Neuron (in vitro differentiated cells): ENCODE results near the gene EFHD2.
"Not testable (repeated sequence)": the region's sequence is repeated elsewhere in the genome, so short reads cannot be mapped to it uniquely, and the experiment has no call there.

Experiments used
- H2AFZ ChIP-seq: one replicate; pipeline ENCODE4 v1.6.1; 2013; ENCODE audit warnings: low read depth, mild to moderate bottlenecking, inconsistent platforms, low read length, moderate library complexity
- H3K27me3 ChIP-seq: one replicate; pipeline ENCODE4 v1.6.1; 2013; ENCODE audit warnings: low read length; ENCODE audit not compliant: insufficient read depth
- H3K36me3 ChIP-seq: one replicate; pipeline ENCODE4 v1.6.1; 2013; ENCODE audit warnings: low read length; ENCODE audit not compliant: insufficient read depth
- H3K4me1 ChIP-seq: one replicate; pipeline ENCODE4 v1.6.1; 2013; ENCODE audit warnings: low read length; ENCODE audit not compliant: insufficient read depth
- H3K4me3 ChIP-seq: 2 replicates; pipeline ENCODE4 v1.5.1; 2013; ENCODE audit warnings: mild to moderate bottlenecking, low read length, moderate library complexity
- H3K9me3 ChIP-seq: one replicate; pipeline ENCODE4 v1.6.1; 2013; ENCODE audit warnings: low read length

Gene EFHD2

DNA sequence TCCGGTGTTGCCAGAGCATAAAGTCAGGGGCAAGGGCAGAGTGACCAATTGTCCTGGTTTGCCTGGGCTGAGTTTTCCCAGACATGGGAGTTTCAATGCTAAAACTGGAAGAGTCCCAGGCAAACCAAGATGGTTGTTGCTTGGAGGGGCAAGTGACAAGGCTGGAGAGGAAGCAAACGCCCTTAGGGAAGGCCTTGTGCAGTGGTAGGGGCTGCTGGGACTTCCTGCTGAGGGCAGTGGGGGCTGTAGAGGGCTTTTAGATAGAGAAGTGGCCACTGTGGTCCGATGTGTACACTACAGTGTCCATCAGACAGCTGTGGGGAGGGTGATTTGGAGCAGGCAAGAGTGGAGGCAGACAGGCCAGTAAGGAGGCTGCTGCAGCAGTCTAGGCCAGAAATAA is 39.9 kb downstream of the EFHD2 start:
- H3K4me1 ChIP-seq: no peaks in the 10 kb centered on the region
- no peaks in the 10 kb centered on the region for H3K36me3 ChIP-seq
- no peaks in the 10 kb centered on the region for H3K9me3 ChIP-seq
- no peaks in the 10 kb centered on the region for H3K27me3 ChIP-seq
- H2AFZ ChIP-seq: no peak overlapping the region
- no peak overlapping the region for H3K4me3 ChIP-seq

DNA sequence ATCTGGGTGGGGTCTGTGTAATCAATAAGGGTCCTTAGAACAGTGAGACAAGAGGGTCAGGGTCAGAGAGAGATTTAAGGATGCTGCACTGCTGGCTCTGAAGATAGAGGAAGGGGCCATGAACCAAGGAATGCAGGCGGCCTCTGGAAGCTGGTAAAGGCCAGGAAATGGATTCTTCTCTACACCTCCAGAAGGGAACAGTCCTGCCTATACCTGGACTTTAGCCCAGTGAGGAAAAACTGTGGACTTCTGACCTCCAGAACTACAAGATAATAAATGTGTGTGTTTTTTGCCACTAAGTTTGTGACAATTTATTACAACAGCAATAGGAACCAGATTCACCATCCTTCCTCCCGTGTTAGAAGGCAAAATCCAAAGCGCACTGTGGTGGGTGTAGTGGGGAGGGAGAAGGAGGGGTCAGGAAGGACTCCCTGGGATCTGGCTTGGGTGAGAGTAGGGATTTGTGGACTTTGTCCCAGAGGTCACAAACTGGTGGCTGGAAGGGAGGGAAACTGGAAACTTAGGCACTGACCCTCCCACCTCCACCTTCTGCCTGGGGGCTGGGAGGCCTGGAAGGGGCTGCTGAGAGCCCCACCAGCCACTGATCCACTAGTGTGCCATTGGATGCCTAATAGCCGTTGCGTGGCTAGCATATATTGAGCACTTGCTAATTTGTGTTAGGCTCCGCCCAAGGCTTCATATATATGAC is 41.5 kb downstream of the EFHD2 start:
- no peak overlapping the region for H3K4me3 ChIP-seq
- H3K9me3 ChIP-seq: no peaks in the 10 kb centered on the region
- no peaks in the 10 kb centered on the region for H3K4me1 ChIP-seq
- H3K36me3 ChIP-seq: no peaks in the 10 kb centered on the region
- H3K27me3 ChIP-seq: no peaks in the 10 kb centered on the region
- no peak overlapping the region for H2AFZ ChIP-seq

DNA sequence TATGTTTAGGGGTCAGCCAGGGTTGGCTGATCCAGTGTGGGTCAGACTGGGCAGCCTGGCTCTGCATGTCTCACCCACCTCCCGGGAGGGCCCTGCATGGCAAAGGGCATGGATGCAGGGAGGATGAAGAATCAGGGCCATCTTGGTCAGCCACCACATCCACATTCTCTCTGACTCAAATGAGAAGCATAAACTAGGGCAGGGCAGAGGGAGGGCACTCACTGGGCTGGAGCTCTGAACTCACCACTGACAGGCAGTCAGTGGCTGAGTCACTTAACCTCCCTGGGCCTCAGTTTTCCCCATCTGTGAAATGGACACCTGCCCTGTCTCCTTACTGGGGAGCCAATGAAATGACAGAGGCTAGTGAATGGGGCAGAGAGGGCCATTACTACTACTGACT is 42.5 kb downstream of the EFHD2 start:
- H3K4me3 ChIP-seq: no peak overlapping the region
- H3K9me3 ChIP-seq: no peaks in the 10 kb centered on the region
- H3K36me3 ChIP-seq: no peaks in the 10 kb centered on the region
- H2AFZ ChIP-seq: no peak overlapping the region
- H3K27me3 ChIP-seq: peaks cover 4% of the 10 kb centered on the region
- H3K4me1 ChIP-seq: no peaks in the 10 kb centered on the region

DNA sequence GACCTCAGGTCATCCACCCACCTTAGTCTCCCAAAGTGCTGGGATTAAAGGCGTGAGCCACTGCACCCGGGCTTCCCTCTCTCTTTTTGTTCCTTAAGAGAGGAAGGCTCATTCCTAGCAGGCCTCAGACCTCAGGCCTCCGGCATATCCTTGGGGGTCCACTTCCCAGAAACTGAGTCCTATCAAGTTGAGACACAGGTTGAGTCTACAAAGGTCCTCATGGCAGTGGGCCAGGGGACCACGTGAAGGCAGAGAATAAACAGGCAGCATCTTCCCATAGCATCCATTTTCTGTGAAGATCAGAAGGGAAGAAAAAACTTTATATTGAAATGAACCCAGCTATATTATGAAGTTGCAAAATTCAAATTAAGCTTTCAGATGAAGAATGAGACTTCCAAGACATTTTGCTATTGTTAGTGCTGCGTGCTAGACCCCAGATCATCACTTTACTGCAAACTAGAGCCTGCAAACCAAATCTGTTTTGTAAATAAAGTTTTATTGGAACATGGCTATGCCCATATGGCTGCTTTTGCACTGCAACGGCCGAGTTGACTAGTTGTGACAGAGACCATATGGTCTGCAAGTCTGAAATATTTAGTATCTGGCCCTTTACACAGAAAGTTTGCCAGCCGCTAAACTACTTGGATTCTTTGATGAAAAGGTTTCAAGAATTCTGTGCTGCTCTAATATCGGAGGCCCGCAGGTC is 43.3 kb downstream of the EFHD2 start:
- no peak overlapping the region for H2AFZ ChIP-seq
- no peak overlapping the region for H3K4me3 ChIP-seq
- no peaks in the 10 kb centered on the region for H3K4me1 ChIP-seq
- H3K36me3 ChIP-seq: no peaks in the 10 kb centered on the region
- no peaks in the 10 kb centered on the region for H3K9me3 ChIP-seq
- H3K27me3 ChIP-seq: peaks cover 4% of the 10 kb centered on the region

DNA sequence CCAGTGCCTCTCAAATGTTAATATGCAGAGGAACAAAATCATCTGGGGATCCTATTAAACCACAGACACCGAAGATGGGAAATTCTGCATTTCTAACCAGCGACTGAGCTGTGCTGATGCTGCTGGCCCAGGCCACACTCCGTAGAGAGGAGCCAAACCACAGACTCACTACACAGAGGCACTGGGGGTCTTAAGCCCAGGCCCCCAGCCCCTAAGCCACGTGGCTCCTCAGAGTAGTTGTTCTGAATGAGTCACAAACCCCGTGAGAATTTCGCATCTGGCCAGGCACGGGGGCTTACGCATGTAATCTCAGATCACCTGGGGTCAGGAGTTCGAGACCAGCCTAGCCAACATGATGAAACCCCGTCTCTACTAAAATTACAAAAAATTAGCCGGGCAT is 44.0 kb downstream of the EFHD2 start:
- H3K36me3 ChIP-seq: no peaks in the 10 kb centered on the region
- no peak overlapping the region for H2AFZ ChIP-seq
- no peaks in the 10 kb centered on the region for H3K4me1 ChIP-seq
- H3K9me3 ChIP-seq: no peaks in the 10 kb centered on the region
- peaks cover 4% of the 10 kb centered on the region for H3K27me3 ChIP-seq
- H3K4me3 ChIP-seq: no peak overlapping the region

DNA sequence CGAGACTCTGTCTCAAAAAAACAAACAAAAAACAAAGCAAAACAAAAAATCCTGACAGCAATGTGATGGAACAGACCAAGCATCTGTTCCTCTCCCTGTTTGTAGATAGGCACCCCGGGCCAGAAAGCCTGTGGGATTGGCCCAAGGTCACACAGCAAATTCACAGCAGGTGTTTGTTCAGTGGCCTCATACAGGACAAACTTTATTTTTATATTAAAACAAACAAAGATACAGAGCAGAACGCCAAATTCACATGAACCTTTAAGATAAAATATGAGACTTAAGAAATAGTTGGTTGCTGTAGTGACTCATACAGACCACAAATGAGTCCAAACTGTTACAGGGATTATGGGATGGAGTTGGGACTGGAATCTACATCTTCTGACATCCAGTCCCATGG is 44.6 kb downstream of the EFHD2 start:
- Histone ChIP-seq H3K4me3 (no peak overlapping the region), H3K36me3 (no peaks in the 10 kb centered on the region), H2AFZ (no peak overlapping the region), H3K9me3 (no peaks in the 10 kb centered on the region), H3K4me1 (no peaks in the 10 kb centered on the region), H3K27me3 (peaks cover 4% of the 10 kb centered on the region)

DNA sequence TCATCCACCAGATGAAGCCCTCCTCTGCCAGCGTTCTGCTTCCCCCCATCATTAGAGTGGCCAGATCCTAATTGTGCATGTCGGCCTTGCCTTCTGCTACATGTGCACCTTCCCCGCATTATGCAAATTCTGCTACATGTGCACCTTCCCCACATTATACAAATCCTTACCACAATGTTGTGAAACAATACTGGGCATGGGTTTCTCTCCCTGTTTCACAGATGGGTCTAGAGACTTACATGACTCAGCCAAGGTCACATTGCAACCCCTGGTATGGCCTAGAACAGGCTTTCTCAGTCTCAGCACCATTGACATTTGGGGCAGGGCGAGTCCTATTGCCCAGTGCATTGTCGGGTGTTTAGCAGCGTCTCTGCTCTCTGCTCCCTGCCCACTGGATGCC is 45.8 kb downstream of the EFHD2 start:
- Histone ChIP-seq H2AFZ (no peak overlapping the region), H3K4me3 (no peak overlapping the region), H3K36me3 (no peaks in the 10 kb centered on the region), H3K4me1 (no peaks in the 10 kb centered on the region), H3K27me3 (peaks cover 4% of the 10 kb centered on the region), H3K9me3 (no peaks in the 10 kb centered on the region)

DNA sequence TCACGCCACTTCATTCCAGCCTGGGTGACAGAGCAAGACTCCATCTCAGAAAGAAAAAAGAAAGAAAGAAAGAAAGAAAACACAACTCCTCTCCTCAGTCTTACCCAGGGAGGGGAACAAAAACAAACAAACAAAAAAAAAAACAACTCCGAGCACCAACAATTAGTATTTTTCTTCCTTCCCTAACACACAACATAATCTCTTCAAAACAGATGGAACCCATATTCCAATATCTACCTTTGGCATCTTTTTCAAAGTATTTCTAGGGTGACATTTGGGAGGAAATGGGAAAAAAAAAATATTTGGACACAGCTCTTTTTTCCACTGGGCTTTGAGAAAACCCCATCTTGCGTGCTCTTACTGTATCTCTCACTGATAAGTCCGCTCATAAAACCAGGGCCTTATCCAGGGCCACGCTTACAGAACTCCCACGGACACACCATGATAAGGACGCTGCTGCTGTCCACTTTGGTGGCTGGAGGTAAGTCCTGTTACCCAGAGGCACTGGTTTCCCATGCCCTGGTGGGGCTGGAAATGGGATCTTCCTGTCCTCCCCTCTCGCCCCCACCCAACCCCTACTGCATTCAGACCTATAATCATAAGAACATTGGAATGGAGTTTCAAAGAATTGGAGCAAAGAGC is 46.7 kb downstream of the EFHD2 start, which contains the start of gene CELA2A:
CELA2A (plus strand) TSS at position 420 of the 642 bp plus-strand sequence; CDS start at position 442, 22 bp downstream.
- no peaks in the 10 kb centered on the region for H3K36me3 ChIP-seq

DNA sequence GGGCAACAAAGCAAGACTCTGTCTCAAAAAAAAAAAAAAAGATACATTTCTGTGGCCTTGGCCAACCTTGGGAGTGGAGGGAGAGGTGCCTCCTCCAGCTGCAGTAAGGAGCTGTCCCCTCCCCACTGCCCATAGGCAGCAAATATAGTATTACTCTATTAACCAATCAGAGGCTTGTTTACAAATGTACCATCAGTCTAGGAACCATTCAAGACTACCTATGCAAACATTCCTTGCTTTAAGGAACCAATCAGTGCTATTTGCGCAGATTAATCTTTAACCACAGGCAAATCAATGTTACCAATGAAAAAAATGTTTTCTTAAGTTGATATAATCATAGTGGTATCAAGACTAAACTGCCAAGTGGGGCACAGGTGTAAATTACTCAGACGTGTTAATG is 47.9 kb downstream of the EFHD2 start:
- Histone ChIP-seq H3K27me3 (peaks cover 4% of the 10 kb centered on the region), H3K4me3 (no peak overlapping the region), H3K9me3 (no peaks in the 10 kb centered on the region), H3K36me3 (no peaks in the 10 kb centered on the region), H2AFZ (no peak overlapping the region), H3K4me1 (no peaks in the 10 kb centered on the region)

More for the DNA sequence above, 46.7 kb downstream of the EFHD2 start, which contains the start of gene CELA2A:
- Histone ChIP-seq H2AFZ (no peak within 1 kb of the TSS), H3K4me1 (no peaks in the 10 kb centered on the region), H3K27me3 (peaks cover 4% of the 10 kb centered on the region), H3K9me3 (no peaks in the 10 kb centered on the region), H3K4me3 (no peak within 1 kb of the TSS)

DNA sequence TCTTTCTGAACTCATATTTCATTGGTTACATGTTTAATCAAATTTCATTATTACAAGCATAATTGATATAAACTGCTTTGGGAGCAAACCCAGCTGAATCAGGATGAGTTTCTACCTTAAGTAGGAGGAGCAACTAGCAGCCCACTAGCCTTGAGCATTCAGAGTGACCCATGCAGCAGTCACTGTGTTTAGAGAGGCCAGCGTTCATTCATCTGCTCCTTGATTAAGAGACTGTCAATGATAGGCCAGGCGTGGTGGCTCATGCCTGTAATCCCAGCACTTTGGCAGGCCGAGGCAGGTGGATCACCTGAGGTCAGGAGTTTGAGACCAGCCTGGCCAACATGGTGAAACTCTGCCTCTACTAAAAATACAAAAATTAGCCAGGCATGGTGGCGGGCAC is 48.7 kb downstream of the EFHD2 start:
- not testable (repeated sequence) for H3K36me3 ChIP-seq, H3K9me3 ChIP-seq, H3K27me3 ChIP-seq, H2AFZ ChIP-seq, H3K4me3 ChIP-seq, H3K4me1 ChIP-seq

DNA sequence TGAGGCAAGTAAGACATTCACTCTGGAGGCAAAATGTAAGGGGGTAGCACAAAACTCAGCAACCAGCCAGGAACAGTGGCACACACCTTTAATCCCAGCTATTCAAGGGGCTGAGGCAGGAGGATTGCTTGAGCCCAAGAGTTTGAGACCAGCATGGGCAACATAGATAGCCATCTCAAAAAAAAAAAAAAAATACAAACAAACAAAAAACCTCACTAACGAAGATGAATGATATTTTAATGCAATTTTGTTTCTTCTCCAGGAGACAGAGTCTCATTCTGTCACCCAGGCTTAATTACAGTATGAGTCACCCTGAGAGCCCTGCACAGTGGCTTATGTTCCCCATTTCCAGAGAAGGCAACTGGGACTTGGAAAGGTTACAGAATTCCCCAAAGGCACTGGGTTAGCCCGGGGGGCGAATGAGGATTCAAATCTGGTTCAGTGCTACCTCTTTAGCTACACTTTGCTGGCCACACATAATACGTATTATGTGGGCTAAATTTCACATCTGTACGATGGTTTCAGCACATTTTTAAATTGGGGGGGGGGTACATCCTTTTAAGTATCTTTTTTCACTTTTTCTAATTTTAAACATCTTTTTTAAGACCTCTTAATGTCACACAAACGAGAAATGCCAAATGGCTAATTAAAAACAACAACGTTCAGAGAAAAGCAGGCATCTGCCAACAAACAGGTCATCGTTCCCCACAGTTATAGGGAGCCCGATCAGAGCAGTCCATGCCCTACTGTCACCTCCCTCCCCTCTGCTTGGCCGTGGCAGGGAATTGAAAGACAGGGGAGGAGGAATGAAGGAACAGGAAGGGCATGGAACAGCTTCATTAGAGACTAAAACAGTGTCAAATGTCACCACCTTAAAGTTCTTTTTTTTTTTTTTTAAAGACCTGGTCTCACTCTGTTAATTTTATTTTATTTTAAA is 50.4 kb downstream of the EFHD2 start:
- no peaks in the 10 kb centered on the region for H3K4me1 ChIP-seq
- H3K36me3 ChIP-seq: no peaks in the 10 kb centered on the region
- no peak overlapping the region for H3K4me3 ChIP-seq
- H3K27me3 ChIP-seq: peaks cover 4% of the 10 kb centered on the region
- no peak overlapping the region for H2AFZ ChIP-seq
- no peaks in the 10 kb centered on the region for H3K9me3 ChIP-seq

DNA sequence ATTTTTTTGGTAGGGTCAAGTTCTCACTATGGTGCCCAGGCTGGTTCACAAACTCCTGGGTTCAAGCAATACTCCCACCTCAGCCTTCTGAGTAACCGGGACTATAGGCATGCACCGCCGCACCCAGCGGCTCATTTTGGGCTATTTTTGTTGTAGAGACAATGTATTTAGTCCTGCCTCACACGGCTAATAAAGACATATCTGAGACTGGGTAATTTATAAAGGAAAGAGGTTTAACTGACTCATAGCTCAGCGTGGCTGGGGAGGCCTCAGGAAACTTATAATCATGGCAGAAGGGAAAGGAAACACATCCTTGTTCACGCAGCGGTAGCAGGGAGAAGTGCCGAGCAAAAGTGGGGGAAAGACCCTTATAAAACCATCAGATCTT is 51.0 kb downstream of the EFHD2 start:
- Histone ChIP-seq H3K36me3 (no peaks in the 10 kb centered on the region), H3K4me1 (no peaks in the 10 kb centered on the region), H2AFZ (no peak overlapping the region), H3K27me3 (peaks cover 4% of the 10 kb centered on the region), H3K9me3 (no peaks in the 10 kb centered on the region), H3K4me3 (no peak overlapping the region)
